DMS153 treated with DMSO at 0.1 percent for 48 hours (cell line): Measurements from ENCODE around the gene ADSS1.

Experiments used
- DNase-seq: peaks from one replicate; lab custom pipeline; 2025; ENCODE audit not compliant: unreplicated experiment; lab: John Stamatoyannopoulos, UW

ADSS1 gene

DNA sequence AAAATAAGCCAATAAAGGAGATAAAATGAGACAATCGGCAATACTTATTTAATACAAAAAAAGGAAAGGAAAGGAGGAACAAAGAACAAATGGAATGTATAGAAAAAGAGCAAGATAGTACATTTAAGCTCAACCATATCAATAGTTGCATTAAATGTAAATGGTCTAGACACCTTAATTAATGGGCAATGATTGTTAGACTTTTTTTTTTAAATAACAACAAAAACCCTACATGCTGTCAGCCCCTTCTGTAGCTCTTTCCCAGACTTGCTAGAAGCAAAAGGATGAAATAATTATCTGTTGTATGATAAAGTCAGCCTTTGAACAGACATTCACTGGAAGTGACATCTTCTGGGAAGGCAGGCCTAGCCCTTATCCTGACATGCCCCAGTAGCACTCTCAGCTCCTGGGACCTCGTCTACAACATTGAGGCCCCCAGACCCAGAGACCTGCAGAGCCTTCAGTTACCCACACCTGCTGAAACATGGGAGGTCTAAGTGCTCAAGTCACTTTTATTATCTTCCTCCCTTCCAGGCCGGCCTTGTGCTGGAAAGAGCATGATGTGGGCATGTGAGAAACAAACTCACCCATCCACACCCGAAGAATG lies 42.3 kb downstream of the ADSS1 start:
- no peak for DNase-seq

DNA sequence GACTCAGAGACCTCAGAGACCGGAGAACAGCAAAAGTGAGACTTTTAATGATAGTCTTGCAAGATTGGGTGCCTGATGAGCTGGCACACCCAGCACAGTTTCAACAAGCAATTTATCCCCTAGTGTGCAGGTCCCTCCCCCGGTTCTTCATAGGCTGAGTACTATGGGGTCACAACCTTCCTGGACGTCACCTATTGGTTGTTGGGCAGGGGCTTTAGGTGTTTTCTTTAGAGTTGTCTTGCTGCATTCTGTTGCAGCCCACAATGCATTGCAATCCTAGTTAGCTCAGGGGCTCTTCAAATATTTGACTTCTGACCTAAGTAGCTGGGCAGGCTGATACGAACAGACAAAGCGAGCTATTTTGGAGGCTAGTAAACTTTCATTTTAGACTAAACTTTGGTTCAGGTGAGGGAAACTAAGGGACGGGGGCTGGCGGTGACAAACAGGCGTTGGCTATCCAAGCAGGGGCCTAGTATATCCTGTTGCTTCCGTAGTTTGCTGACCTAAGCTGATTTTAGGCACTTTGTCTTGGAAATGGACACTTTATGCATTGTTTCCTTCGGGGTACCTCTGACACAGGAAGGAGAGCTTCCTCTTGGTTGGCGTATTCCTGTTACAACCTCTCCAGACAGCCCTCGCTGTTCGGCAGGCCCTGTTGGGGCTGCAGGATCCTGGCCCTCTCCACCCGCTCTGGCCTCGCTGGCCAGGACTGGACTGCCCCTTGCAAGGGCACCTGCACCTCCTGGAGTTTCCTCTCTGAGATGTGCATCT lies 43.0 kb downstream of the ADSS1 start:
- DNase-seq, result no peak

DNA sequence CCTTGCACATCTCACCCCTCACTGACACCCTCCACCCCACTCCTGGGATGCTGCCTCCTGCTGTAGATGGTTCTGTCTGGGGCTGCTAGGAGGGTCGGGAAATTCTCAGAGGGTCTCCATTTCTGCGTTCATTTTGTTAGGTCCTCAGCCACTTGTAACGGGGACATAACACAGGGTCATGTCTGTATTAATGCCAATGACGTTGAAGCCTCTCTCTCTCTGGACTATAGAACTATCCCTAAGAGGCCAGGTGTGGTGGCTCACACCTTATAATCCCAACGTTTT lies 43.5 kb downstream of the ADSS1 start:
- no peak for DNase-seq

DNA sequence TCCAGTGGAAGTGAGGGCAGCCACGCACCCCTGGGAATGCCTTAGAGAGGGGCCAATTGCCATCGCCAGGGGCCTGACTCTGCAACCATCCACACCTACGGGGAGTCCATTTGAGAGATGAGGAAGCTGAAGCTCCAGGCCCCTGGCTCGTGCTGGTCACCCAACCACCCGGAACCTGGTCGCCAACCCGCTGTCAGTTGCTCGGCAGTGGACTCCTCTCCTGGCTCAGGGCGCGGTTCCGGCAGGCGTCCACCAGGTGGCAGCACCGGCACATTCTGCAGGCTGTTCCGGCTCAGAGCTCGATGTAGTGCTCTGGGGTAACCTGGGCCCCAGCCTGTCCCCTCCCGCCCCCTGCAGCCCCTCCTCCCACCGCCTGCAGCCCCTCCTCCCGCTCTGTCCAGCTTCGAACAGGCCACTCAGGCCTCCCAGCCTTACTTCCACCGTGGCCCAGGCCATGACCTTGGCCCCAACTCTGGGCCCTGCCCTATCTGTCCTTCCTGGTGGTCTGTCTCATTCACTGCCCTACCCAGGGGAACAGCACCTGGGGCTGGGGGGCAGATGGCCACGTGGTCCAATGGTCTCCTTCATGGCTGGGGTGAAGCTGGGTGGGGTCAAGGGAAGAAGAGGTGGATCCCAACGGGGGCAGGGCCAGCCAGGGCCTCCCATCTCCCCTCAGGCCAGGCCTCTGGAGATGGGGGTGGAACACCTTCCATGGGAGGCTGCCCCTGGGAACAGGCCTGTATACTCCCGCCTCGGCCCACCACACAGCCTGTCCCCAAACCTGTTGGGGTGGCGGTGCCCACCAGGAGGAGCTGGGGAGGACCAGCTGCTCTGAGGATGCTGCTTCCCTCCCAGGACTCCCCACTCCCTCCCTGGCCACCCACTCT lies 44.7 kb downstream of the ADSS1 start:
- peak; percentile 16 for DNase-seq

DNA sequence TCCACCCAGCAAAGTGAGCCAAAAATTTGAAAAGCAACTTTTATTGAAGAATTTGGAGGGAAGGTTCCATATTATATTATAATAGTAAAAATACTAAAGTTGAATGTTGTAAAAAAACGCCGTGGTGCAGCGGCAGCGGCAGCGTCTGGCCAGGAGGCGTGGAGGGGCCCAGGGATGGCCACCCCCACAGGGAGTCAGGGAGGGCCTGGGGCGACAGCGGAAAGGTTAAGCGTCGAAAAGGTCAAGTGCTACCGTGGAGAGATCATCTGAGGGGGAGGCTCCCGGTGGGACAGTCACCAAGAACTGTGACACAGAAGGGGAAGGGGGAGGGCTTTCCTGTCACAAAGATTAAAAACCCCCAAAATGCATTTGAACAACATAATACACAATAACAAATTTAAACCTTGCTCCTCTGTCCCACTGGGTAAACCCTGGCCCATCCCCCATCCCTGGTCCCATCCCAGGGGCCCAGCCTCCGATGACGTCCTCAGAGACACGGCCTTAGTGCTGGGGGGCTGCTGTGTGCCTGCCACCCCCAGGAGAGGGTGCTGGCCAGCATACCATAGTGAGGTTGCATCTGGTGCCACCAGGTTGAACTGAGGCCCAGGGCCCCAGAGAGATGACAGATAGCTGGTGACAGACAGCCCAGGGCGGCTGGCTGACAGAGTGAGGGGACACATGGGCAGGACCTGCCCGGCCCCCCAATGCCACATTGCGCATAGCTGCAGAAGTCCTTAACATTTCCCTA lies 45.5 kb downstream of the ADSS1 start:
- no peak for DNase-seq

DNA sequence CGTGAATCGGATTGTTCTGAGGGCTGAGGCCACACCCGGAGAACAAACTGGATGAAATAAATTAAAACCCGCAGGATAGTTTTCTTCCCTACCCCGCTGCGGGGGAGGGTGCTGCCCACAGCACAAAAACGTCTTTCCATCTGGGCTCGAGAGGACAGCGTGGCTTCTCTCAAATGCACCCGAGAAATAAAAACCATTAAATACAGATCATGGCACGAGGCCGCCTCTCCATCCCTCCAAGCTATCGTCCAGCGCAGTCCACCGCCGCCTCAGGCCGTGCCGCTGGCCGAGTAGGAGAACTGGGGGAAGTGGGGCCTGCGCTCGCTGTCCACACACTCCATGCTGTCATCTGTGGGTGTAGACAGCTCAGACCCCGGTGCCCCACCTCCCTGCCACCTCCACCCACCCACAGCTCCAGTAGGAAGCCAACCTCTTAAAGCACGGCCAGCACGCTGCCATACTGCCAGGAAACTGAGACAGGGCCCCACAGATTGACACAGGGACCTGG lies 46.1 kb downstream of the ADSS1 start:
- DNase-seq, result no peak

DNA sequence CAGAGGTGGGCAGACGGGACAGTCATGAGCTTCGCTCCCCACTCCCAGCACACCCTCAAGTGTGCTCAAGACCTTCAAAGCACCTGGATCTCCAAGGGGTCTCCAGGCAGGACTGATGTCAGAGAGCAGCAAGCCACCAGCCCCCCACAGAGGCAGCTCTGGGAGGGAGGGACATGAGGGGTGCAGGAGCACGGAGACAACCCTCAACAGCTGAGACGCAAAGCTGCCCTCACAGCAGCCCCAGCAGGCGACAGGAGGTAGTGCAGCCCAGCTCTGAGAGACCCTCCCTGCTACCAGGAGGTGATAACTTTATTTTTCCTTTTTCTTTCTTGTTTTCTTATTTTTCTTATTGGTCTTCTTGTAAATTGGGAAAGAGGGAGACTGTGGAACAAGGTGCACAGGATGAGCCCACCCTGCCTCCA lies 46.8 kb downstream of the ADSS1 start:
- DNase-seq, result no peak

DNA sequence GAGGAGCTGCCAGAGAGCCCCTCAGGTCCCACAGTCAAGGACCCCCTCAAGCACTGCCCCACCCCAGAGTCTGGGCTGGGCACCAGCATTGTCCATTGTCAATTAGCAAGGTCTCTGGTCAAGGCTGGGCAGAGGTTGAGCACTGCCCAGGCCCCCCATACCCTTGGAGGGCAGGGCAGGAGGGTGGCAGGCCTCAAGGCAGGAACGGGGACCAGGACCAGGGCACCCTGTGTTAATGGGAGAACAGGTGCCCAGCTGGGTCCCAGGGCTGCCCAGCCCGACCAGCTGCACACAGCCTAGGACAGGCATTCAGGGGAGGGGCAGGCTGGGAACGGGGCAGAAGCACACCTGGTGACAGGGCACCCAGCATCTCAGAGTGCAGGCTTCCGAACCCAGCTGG lies 47.3 kb downstream of the ADSS1 start:
- DNase-seq, result no peak

DNA sequence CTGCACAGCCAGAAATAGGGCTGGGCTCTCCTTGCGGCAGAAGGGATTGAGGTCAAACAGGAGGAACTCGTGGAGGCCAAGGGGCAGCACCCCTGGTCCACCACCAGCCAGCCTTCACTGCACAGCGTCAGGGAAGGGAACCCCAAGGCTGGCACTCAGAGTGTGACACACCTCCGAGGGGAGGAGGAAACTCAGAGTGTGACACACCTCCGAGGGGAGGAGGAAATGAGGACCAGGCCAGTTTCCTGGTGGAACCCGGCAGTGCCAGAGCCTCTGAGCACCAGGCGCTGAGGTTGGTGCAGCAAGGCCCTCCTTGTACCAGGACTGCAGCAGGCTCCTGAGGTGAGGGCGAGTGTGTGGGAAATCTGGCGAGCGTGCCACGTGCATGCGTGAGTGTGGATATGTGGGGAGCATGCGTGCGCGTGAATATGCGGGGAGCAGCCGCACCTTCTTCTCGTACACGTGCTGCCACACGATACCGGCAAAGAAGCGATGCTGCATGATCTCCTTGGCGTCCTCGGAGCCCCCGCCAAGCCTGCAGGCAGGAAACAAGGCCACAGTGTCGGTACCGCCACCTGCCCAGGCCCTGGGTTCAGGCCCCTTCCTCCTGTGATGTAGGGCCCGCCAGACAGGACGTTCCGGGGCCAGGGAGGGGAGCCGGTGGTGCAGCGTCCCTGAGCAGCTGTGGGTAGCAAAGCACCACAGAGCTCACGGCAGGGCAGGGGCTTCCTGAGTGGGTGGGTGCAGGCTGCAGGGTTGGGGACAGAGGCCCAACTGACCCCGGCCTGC lies 48.1 kb downstream of the ADSS1 start:
- no peak for DNase-seq

DNA sequence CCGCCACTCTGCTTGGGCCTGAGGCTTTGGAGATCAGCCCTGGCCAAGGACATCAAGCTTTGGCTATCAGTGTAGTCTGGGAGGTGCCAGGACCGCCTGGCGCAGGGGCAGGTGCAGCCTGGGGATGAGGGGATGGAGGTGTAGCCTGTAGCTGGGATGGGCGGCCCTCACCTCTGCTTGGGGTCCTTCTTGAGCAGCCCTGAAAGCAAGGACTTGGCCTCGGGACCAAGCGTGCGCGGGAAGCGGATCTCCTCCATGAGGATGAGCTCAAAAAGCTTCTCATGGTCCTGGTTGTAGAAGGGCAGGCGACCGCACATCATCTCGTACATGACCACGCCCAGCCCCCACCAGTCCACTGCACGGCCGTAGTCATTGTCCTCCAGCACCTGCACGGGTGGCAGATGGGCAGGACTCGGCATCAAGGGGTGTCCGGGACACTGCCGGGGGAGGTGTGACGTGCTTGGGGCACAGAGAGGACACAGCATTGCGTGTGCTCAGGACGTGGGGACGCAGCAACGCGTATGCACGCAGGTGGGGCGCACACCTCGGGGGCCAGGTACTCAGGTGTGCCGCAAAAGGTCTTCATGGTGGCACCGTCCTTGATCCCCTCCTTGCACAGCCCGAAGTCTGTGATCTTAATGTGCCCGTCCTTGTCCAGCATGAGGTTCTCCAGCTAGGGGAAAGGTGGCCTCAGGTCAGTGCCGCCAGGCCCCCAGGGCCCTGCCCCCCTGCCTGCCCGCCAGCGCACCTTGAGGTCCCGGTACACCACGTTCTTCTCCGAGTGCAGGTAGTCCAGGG lies 48.9 kb downstream of the ADSS1 start:
- DNase-seq, result no peak

DNA sequence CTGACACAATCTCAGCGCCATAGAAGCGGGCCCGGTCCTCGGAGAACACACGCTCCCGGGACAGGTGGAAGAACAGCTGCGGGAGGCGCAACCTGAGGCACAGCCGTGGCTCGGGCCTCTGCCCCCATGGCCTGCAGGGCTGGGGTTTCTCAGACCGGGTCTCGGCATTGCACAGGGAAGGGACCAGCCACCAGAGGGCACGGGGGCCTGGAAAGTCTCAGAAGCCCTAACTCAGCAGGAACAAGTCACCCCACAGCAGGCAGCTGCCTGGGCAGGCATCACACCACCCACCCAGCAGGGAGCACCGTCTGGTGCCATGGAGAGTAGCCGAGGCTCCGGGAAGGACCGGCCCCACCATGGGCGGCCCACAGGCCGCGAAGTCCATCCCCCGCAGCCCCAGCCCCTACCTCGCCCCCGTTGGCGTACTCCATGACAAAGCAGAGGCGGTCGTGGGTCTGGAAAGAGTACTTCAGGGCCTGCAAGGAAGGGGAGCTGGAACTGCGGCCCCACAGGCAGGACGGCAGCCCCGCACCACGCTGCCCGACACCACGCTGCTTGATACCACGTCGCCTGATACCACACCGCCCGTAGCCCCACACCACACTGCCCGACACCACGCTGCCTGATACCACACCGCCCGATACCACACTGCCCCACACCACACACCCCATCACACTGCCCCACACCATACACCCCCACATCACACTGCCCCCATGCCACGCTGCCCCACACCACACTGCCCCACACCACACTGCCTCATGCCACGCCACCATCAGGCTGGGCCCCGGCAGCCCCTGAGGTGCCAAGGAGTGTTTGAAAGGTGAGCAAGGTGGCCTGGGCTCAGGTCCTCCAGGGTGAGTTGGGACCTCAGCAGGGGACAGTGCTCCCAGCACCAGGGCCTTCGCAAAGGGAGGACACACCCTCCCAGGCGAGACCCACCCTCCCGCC lies 49.8 kb downstream of the ADSS1 start:
- no peak for DNase-seq

DNA sequence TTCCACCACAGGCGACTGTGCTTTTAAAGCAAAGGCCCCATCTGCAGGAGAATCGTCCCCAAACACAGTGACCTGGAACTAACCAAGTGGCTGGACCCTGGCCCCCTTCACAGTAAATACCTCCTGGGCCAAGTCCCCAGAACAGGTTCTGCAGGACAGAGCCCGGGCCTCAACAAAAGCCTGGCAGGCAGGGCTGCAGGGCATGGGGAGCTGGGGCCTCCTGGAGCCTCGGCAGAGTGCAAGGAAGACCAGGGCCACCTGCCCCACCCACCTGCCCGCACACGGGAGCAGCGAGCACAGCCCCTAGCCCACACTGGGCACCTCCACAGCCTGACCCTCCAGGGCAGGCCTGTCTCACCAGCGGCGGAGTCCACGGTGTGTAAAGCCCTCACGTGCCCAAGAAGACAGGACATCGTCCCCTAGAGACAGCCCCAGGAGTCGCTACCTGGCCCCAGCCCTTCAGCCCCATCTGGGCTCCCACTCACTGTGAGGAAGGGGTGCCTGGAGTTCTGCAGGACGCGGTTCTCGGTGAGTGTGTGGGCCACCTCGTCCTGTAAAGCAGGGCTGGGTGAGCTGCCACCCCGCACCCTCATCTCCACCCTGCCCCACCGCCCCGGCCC lies 50.5 kb downstream of the ADSS1 start:
- DNase-seq, result no peak

DNA sequence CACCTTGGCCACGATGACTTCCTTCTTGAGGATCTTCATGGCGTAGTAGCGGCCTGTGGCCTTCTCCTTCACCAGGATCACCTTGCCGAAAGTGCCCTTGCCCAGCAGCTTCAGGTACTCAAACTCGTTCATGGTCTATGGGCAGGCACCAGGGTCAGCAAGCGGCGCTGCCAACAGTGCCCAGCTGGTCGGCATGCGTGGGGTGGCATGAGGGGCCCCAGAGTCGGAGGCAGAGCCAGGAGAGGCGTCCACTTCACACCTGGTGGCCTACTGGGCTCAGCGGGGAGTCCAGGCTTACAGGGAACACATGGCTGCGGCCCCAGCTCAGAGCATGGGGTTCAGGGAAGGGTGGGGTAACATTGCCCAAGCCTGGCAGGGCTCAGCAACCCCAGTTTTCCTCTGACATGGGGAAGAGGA lies 51.1 kb downstream of the ADSS1 start:
- no peak for DNase-seq

DNA sequence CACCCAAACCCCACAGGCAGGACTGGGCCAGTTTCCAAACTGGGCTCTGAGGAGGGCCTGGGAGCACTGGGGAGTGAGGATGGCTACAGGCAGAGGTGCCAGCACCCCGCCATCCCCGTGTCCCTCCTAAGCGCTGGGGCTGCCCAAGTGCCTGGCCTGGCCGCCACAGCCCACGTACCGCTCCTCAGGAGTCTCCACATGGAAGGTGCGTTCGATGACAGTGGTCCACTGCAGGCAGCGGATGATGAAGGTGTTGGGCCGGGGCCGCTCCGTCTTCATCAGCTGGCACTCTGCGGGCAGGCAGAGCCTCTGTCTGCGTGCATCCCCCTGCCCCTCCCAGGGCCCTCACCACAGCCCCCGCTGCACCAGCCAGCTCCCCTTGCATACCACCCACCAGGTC lies 52.5 kb downstream of the ADSS1 start:
- DNase-seq, result no peak

DNA sequence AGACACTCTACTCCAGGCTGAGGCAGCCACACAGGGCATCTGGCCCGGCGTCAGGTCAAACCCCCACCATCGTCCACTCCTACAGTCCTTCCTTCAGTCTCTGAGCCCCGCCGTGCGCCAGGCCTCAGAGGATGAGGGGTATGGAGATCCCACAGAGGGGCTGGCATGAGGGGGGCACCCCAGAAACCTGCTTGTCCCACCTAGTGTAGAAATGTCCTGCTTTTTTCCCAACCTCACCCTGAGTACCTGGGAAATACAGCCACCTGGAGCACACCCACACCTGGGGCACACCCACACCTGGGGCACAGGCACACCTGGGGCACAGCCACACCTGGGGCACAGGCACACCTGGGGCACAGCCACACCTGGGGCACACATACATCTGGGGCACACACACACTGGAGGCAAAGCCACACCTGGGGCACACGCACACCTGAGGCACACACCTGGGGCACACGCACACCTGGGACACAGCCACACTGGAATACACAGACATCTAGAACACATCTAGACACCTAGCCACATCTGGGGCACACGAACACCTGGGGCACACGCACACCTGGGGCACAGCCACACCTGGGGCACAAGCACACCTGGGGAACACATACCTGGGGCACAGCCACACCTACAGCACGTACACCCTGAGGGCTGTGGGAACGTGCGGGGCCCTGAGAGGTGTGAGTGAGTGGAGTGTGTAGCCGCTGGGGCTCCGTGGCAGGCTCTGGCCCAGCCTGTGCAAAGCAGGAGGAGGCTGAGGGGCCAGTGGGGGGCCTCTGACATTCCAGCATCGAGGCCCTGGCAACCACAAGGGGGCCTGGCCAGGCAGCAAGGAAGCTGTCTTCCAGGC lies 53.2 kb downstream of the ADSS1 start:
- no peak for DNase-seq

DNA sequence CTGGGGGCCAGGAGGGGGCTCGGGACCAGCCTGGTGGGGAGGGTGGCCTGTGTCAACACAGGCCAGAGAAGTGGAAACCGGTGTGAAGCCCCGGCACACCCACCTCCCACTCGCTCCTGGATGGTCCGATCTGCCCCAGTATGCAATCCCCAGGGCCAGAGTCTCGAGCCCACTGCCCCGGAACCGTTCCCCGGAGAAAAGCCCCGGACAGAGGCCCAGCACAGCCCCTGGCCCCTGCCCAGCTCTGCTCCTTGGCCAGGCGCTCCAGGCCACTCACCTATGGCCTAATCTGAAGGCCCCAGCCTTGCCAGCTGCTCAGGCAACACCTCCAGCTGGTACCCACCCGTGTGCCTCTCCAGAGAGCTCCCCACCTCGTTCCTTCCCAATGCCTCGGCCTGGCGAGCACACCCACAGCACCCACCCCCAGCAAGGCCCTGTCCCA lies 53.8 kb downstream of the ADSS1 start:
- no peak for DNase-seq

DNA sequence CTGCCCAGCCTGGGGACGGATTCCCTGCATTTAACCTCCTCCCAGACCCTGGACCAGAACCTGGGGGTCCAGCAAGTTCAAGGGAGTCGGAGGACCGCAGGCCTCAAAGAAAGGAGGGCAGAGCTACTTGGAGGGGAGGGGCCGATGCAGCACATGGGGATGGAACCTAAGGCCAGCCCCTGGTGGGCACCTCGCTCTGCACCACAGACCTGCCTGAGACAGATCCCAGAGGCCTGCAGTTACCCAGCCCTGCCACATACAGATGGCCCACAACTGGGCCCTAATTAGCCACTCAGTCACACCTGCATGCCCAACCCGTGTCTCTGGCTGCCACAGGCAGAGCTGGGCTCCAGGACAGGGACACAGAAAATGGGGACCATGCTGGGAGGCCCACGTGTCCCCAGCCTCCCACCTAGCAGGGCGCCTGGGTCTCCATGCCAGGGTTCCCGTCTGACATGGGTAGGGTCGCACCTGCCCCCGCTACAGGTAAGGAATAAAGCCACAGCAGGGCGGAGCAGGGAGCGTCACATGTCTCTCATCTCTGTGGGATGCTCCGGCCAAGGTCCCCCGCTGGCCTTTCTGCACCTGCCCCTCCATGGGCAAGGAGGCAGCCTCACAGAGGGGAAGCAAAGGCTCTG lies 54.8 kb downstream of the ADSS1 start:
- DNase-seq, result no peak
